Osteocyte (in vitro differentiated cells): ENCODE data around the gene PALM. TPM values are rescaled to one million over a fixed set of nuclear protein-coding genes. Genes with fewer than 3 reads are reported as not detected.
A peak's percentile ranks its signal among the peaks of the same experiment; 100 is the strongest.

Experiments
- DNase-seq: peaks from one replicate; pipeline ENCODE4 v3.0.0; 2021; ENCODE audit warnings: mixed read lengths; ENCODE audit not compliant: unreplicated experiment; ENCODE audit errors: extremely low spot score
- H3K27ac Mint-ChIP-seq: one replicate; pipeline ENCODE4 v1.8.0; 2021; ENCODE audit warnings: mild to moderate bottlenecking, mixed read lengths; ENCODE audit not compliant: unreplicated experiment
- H3K27me3 Mint-ChIP-seq: one replicate; pipeline ENCODE4 v1.8.0; 2021; ENCODE audit warnings: mixed read lengths; ENCODE audit not compliant: unreplicated experiment
- H3K36me3 Mint-ChIP-seq: one replicate; pipeline ENCODE4 v1.8.0; 2021; ENCODE audit warnings: mixed read lengths; ENCODE audit not compliant: unreplicated experiment
- H3K4me1 Mint-ChIP-seq: one replicate; pipeline ENCODE4 v1.8.0; 2021; ENCODE audit warnings: mixed read lengths; ENCODE audit not compliant: unreplicated experiment
- H3K4me3 Mint-ChIP-seq: one replicate; pipeline ENCODE4 v1.8.0; 2021; ENCODE audit warnings: mild to moderate bottlenecking, moderate library complexity, mixed read lengths; ENCODE audit not compliant: unreplicated experiment
- H3K9me3 Mint-ChIP-seq: one replicate; pipeline ENCODE4 v1.8.0; 2021; ENCODE audit warnings: mixed read lengths; ENCODE audit not compliant: unreplicated experiment
- CTCF ChIP-seq: fragments of 200-600 bp; sonication (generic); IDR thresholded peaks from 2 replicates; pipeline ENCODE4 v1.5.0; 2021; ENCODE audit warnings: antibody characterized with exemption, mild to moderate bottlenecking, moderate library complexity
- total RNA-seq: library from RNA; stranded (reverse); gene quantifications from 2 replicates; pipeline ENCODE4 v1.2.1, GENCODE V29; 2021

PALM gene
- total RNA-seq, 1 donor from 2014 or later: 236 TPM

- Mint-ChIP-seq H3K27me3 (no peaks in the 10 kb centered on the region), H3K27ac (no peak overlapping the region), H3K4me3 (no peak overlapping the region), H3K36me3 (no peaks in the 10 kb centered on the region), H3K4me1 (peaks cover 34% of the 10 kb centered on the region), H3K9me3 (no peaks in the 10 kb centered on the region)
- no peak for DNase-seq
- TF ChIP-seq CTCF: peak; percentile 67
These were observed 62.6 kb downstream of the PALM start for GRCh38 chr19:771332-771785.

GRCh38 chr19:772063-772462 lies 63.3 kb downstream of the PALM start:
- Mint-ChIP-seq H3K36me3 (no peaks in the 10 kb centered on the region), H3K4me1 (peaks cover 38% of the 10 kb centered on the region), H3K27ac (no peak overlapping the region), H3K4me3 (no peak overlapping the region), H3K9me3 (no peaks in the 10 kb centered on the region), H3K27me3 (no peaks in the 10 kb centered on the region)
- DNase-seq: no peak
- no peak for TF ChIP-seq CTCF

GRCh38 chr19:772730-773436 lies 64.1 kb downstream of the PALM start:
- DNase-seq: no peak
- Mint-ChIP-seq H3K27me3 (no peaks in the 10 kb centered on the region), H3K4me1 (peaks cover 33% of the 10 kb centered on the region), H3K36me3 (no peaks in the 10 kb centered on the region), H3K9me3 (no peaks in the 10 kb centered on the region), H3K4me3 (no peak overlapping the region), H3K27ac (peak overlapping the region; percentile 34)
- no peak for TF ChIP-seq CTCF

GRCh38 chr19:776549-776948 lies 67.8 kb downstream of the PALM start:
- peak overlapping the region; percentile 59 for H3K27ac Mint-ChIP-seq
- H3K4me3 Mint-ChIP-seq: no peak overlapping the region
- no peaks in the 10 kb centered on the region for H3K27me3 Mint-ChIP-seq
- H3K4me1 Mint-ChIP-seq: peaks cover 36% of the 10 kb centered on the region
- no peaks in the 10 kb centered on the region for H3K36me3 Mint-ChIP-seq
- DNase-seq: no peak
- H3K9me3 Mint-ChIP-seq: no peaks in the 10 kb centered on the region
- no peak for TF ChIP-seq CTCF

- H3K9me3 Mint-ChIP-seq: no peaks in the 10 kb centered on the region
- no peaks in the 10 kb centered on the region for H3K36me3 Mint-ChIP-seq
- peak; percentile 91 for DNase-seq
- H3K4me3 Mint-ChIP-seq: peak overlapping the region; percentile 59
- no peaks in the 10 kb centered on the region for H3K27me3 Mint-ChIP-seq
- TF ChIP-seq CTCF: no peak
- peaks cover 52% of the 10 kb centered on the region for H3K4me1 Mint-ChIP-seq
- peak overlapping the region; percentile 98 for H3K27ac Mint-ChIP-seq
These were observed 70.3 kb downstream of the PALM start for GRCh38 chr19:778910-779653.
